ENCODE measurements around the gene CEP192.
A peak's percentile ranks its signal among the peaks of the same experiment; 100 is the strongest.

CEP192 gene

GRCh38 chr18:12948050-12948804, 42.9 kb upstream of the CEP192 start:
- Histone ChIP-seq H3K4me2 (ENCODE audit: low read depth, low read length, poor library complexity, severe bottlenecking) (peak overlapping the region; percentile 96), H3K9ac (ENCODE audit: low read depth, low read length, poor library complexity, severe bottlenecking) (peak overlapping the region; percentile 80), H3K9me2 (replicated peaks; ENCODE audit: low read depth, low read length) (no peaks in the 10 kb centered on the region), H3K36me3 (ENCODE audit: insufficient read depth, low read length) (peaks cover 4% of the 10 kb centered on the region; the same call in 1 of the 2 replicates), H3K4me1 (ENCODE audit: insufficient read depth, low read length, poor library complexity, severe bottlenecking) (peaks cover 31% of the 10 kb centered on the region), H2AFZ (ENCODE audit: low read length) (peak overlapping the region; percentile 88), H3K9me3 (ENCODE audit: insufficient read depth, low read depth, low read length) (no peaks in the 10 kb centered on the region), H4K20me1 (ENCODE audit: insufficient read depth, low read length, poor library complexity, severe bottlenecking) (peaks cover 26% of the 10 kb centered on the region), H3F3A (ENCODE audit: low read depth) (peaks cover 9% of the 10 kb centered on the region), H3K27me3 (ENCODE audit: insufficient read depth, low read length, poor library complexity, severe bottlenecking) (no peaks in the 10 kb centered on the region), H3K4me3 (ENCODE audit: low read length, poor library complexity, severe bottlenecking) (peak overlapping the region; percentile 91), H3K79me2 (ENCODE audit: insufficient read depth, low read length) (peaks cover 51% of the 10 kb centered on the region)
- TF ChIP-seq CTCF (conservative IDR thresholded peaks at IDR 0.05; ENCODE audit: low read length) (no peak), EZH2phosphoT487 (IDR thresholded peaks at IDR 0.05; ENCODE audit: borderline replicate concordance) (no peak)

- Histone ChIP-seq H3K4me1 (ENCODE audit: insufficient read depth, low read length, poor library complexity, severe bottlenecking) (peaks cover 8% of the 10 kb centered on the region), H3K4me3 (ENCODE audit: low read length, poor library complexity, severe bottlenecking) (no peak overlapping the region), H3K9ac (ENCODE audit: low read depth, low read length, poor library complexity, severe bottlenecking) (no peak overlapping the region), H3K79me2 (ENCODE audit: insufficient read depth, low read length) (peaks cover 63% of the 10 kb centered on the region), H3K9me2 (replicated peaks; ENCODE audit: low read depth, low read length) (no peaks in the 10 kb centered on the region), H4K20me1 (ENCODE audit: insufficient read depth, low read length, poor library complexity, severe bottlenecking) (peaks cover 19% of the 10 kb centered on the region), H2AFZ (ENCODE audit: low read length) (no peak overlapping the region), H3K9me3 (ENCODE audit: insufficient read depth, low read depth, low read length) (peaks cover 8% of the 10 kb centered on the region; the same call in 1 of the 2 replicates), H3F3A (ENCODE audit: low read depth) (no peaks in the 10 kb centered on the region), H3K36me3 (ENCODE audit: insufficient read depth, low read length) (peaks cover 59% of the 10 kb centered on the region), H3K4me2 (ENCODE audit: low read depth, low read length, poor library complexity, severe bottlenecking) (no peak overlapping the region), H3K27me3 (ENCODE audit: insufficient read depth, low read length, poor library complexity, severe bottlenecking) (no peaks in the 10 kb centered on the region)
- TF ChIP-seq CTCF (conservative IDR thresholded peaks at IDR 0.05; ENCODE audit: low read length) (no peak), EZH2phosphoT487 (IDR thresholded peaks at IDR 0.05; ENCODE audit: borderline replicate concordance) (no peak)
These were observed 32.7 kb upstream of the CEP192 start for GRCh38 chr18:12958478-12958877.

- H3K4me2 ChIP-seq (ENCODE audit: low read depth, low read length, poor library complexity, severe bottlenecking) = no peak overlapping the region
- no peaks in the 10 kb centered on the region for H3K27me3 ChIP-seq (ENCODE audit: insufficient read depth, low read length, poor library complexity, severe bottlenecking)
- H3K9ac ChIP-seq (ENCODE audit: low read depth, low read length, poor library complexity, severe bottlenecking) = no peak overlapping the region
- peaks cover 8% of the 10 kb centered on the region; the same call in 1 of the 2 replicates for H3K9me3 ChIP-seq (ENCODE audit: insufficient read depth, low read depth, low read length)
- TF ChIP-seq CTCF (conservative IDR thresholded peaks at IDR 0.05; ENCODE audit: low read length) (no peak), EZH2phosphoT487 (IDR thresholded peaks at IDR 0.05; ENCODE audit: borderline replicate concordance) (no peak)
- peaks cover 60% of the 10 kb centered on the region for H3K36me3 ChIP-seq (ENCODE audit: insufficient read depth, low read length)
- H3K4me1 ChIP-seq (ENCODE audit: insufficient read depth, low read length, poor library complexity, severe bottlenecking) = peaks cover 3% of the 10 kb centered on the region
- peaks cover 15% of the 10 kb centered on the region for H4K20me1 ChIP-seq (ENCODE audit: insufficient read depth, low read length, poor library complexity, severe bottlenecking)
- H3F3A ChIP-seq (ENCODE audit: low read depth) = no peaks in the 10 kb centered on the region
- H3K9me2 ChIP-seq (replicated peaks; ENCODE audit: low read depth, low read length) = no peaks in the 10 kb centered on the region
- H3K79me2 ChIP-seq (ENCODE audit: insufficient read depth, low read length) = peaks cover 52% of the 10 kb centered on the region
- H3K4me3 ChIP-seq (ENCODE audit: low read length, poor library complexity, severe bottlenecking) = no peak overlapping the region
- no peak overlapping the region for H2AFZ ChIP-seq (ENCODE audit: low read length)
These were observed 30.8 kb upstream of the CEP192 start for GRCh38 chr18:12960395-12960794.
